ENCODE results near the gene SYT1.
"Not testable (repeated sequence)": the region's sequence is repeated elsewhere in the genome, so short reads cannot be mapped to it uniquely, and the experiment has no call there.

The SYT1 gene

DNA sequence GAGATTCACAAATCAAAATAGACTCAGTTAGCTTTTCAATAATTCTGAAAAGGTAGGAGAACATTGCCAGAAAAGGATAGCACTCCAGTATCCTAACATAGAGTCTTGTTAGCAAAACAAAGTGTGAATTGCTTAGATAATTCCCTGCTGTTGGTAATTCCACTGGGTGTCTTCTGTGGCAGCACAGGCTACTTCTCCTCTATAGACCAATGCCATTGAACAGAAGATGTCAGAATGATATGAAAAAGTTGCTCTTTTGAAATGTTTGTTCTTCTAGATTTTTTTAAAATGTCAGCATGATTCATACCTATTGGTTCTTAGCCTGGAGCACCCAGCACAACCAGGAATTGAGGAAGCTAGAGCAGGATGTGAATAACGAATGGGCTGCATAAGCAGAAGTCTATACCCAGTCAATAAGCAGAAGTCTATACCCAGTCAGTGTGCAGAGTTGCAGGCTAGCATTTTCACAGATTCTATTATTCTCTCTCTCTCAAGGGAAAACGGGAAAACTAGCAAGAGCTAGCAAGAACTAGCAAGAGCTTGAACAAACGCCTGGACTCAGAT, 112.8 kb downstream of the SYT1 start:
- no peak for DNase-seq

DNA sequence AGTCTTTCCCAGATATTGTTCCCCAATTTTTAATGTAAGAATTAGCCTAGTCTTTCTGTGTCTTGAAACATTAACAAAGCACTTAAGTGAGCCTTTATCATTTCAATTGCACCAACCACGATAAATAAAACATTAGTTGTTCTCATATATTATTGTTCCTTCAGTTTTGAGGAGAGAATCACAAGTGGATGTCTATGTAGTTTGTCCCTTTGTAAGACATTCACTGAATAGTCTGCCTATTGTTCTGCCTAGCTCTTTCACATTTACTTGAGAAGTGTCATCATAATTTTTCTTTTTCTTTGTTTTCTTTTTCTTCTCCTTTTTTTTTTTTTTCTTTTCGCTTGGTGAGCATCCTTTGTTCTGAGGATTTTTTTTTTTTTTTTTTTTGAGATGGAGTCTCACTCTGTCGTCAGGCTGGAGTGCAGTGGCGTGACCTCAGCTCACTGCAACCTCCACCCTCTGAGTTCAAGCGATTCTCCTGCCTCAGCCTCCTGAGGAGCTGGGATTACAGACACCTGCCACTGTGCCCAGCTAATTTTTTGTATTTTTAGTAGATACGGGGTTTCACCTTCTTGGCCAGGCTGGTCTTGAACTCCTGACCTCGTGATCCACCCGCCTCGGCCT, 129.7 kb downstream of the SYT1 start:
- DNase-seq: no peak

DNA sequence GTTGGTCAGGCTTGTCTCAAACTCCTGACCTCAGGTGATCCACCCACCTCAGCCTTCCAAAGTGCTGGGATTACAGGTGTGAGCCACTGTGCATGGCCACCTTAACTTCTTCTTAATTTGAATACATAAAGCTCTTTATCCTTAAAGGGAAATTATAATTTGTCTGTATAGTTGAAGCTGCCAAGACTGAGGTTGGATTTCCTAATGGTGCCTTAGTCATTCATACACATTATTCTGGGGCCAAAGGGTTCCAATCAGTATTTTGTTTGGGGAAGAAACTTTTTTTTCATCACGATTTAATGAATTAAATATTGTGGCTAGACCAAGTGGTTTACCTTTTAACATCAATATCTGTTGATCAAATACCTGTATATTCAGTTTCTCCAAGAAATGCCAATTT, 135.9 kb downstream of the SYT1 start:
- no peak for DNase-seq

DNA sequence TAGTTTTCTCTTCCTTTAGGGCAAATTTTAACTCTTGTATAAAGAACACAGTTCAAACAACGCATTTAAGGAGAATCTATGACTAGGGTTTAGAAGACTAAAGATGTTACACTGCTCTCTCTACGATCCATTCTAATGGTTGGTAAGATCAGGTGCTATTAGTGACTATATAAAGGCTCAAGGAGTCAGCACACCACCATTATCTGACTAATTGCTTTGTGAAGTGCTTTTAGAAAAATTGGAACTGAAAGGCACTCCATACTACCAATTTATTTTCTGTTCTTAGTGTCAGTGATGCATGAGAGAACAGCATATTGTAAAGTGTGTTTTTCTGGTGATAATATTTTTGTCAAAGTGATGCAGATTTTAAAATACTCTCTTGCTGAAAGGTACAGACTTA, 136.8 kb downstream of the SYT1 start:
- DNase-seq: no peak

DNA sequence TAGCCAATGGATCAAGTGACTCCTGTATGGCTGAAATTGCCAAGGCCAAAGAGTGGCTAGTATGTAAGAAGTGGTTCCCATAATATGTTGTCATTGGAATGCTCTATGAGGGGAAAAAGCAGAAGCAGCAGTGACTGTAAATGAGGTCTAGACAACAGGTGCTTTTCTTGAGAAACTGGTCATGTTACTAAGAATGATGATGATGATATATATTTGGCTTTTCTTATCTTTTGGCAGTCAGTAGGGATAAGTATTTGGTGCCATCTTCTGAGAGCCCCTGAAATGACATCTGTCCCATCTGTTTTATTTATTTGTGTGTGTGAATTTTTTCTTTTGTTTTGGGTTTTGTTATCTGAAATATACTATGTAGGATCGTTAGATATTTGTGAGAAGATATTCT, 141.7 kb downstream of the SYT1 start:
- peak; percentile 1 for DNase-seq

DNA sequence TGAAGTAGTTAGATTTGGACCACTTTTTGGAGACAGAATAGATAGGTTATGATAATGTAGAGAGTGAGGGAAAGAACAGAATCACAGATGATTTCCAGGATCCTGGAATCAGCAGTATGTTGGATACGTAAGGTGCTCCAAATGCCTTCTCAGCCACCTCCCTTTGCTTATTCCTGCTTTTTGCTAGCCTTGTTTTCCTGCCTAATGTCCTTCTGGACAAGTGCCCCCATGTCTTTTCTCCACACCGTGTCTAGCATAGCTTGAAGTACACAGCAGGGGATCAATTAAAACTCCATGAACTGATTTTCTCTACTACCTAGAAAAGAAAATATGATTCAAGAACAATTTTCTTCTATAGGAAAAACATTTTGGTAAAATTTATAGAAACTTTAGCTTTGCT, 144.0 kb downstream of the SYT1 start:
- no peak for DNase-seq

DNA sequence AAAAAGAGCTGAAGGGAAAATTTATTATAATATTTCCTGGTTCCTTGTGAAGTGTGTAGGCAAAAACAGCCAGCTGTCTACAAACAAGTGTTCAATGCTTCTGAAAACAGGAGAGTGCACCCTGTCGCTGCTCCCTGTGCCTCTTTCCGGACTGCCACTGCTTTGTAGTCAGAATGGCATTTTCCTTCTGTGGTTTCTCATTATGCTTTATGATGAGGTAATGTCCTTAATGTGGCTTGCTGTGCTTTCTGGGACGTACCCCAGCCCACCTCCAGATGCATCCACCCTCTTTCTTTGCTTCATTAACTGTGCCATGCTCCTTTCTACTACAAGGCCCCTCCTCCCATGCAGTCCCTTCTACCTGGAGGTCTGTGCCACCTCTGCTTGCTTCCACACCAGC, 148.1 kb downstream of the SYT1 start:
- DNase-seq: no peak

DNA sequence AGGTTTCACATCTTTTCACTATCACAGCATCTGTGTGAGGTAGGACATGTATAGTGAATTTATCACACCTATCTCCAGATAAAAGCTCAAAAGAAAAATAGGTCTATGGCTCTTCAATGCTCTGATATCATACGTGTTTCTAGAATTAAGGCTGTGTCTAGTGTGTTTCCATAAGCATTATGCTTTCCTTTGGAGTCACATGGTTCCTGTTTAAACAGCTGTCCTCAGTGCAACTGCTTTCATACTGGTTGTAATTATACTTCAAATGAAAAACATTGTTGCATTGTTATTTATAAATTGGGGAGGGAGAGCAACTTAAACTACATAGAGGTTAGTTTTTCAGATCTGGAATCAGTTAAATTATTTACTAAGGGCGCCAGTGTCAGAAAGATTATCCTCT, 151.6 kb downstream of the SYT1 start:
- no peak for DNase-seq

DNA sequence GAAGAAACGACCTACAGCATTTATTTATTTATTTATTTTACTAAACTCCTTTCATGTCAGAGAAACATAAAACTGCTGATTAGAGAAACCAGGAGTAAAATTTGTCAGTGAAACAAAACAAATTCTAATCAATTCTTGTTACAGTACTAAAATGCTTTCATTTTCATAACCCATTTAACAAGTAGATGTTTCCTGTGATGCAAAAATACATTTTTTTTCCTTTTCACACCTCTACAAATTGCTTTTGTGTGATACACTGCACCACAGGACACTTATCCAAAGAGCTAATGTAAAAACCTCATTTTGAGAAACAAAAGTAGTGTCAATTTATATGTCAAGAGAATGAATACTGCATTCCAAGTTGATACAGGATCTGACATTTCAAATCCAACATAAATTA, 155.1 kb downstream of the SYT1 start:
- no peak for DNase-seq

DNA sequence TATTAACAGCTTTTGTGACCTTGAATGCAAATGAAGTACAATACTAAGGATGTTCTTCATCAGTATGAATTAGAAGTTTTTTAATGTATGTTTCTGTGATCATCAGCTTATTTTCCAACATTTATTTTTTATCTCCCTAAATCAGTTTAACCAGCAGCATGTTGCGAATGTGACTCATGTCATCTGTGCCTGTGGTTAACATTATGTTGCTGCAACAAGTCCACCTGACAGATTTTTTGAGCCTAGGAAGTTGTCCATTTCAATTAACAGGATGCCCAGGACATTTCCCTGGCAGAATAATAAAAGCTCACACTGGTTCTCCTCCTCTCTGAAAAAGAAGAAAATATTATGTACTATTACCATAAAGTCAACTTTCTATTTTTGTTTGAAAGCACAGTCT, 155.5 kb downstream of the SYT1 start:
- DNase-seq: no peak

DNA sequence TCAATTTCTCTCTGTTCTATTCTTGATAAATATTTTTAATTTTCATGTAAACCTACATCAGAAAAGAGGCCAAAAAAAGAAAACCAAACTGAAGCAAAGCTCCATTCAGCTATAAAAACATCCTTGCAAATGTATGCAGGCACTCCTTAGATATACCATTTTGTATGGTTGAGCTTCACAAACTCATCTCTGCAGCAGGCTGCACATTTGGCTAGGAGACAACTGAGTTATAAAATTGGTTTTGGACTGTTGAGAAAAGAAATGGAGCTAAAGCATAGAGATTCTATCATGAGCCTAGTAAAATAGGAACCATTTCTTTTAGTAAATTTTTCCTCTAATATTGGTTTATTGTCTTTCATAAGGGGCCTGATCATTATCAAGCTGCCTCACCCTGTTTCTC, 156.4 kb downstream of the SYT1 start:
- no peak for DNase-seq

DNA sequence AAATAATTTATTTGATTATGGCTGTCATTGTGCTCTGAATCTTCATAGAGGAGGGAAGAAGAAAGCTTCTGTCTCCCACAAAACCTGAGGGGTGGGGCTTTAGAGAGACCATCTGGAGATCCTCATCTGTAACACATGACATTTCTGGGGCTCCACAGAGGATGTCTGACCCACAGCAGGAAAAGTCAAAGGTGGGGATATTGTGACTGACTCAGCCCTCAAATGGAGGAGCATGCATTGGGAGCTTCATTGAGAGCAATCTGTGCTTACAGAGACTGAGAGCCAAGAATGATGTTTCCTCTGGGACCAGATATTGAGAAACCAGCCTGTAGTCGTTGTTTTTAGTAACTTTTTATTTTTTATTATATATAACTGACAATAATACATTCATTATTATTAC, 158.7 kb downstream of the SYT1 start:
- DNase-seq: no peak

DNA sequence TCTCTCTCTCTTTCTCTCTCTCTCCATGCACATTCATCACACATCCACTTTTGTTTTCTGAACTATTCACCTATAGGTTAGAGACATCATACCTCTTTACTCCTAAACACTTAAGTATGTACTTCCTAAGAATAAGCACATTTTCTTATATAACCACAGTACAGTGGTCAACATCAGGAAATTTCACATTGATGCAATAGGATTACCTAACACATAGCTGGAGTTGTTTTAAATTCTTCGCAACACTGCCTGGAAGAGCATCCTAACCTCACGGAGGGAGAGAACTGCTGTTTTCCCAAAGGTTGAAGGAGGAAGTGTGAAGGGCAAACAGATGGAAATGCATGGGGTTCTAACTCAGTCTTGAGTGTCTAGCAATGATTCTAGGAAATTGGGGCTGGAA, 159.2 kb downstream of the SYT1 start:
- DNase-seq: no peak

DNA sequence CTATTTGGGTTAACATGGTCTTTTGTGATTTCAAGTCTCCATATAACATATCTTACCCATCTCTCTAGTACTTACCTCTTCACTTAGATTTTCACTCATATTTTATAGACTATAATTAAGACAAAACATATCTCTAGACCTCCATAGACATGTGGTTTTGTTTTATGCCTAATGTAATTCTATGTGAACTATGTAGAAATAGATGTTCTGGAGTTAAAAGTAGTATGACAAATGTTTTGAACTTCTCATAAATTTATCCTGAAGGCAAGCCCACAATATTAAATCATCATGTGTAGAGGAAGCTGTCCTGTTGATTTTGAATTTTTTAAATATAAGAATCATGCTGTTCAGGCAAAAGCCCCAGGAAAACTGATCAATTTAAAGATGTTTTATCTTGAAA, 169.2 kb downstream of the SYT1 start:
- no peak for DNase-seq

DNA sequence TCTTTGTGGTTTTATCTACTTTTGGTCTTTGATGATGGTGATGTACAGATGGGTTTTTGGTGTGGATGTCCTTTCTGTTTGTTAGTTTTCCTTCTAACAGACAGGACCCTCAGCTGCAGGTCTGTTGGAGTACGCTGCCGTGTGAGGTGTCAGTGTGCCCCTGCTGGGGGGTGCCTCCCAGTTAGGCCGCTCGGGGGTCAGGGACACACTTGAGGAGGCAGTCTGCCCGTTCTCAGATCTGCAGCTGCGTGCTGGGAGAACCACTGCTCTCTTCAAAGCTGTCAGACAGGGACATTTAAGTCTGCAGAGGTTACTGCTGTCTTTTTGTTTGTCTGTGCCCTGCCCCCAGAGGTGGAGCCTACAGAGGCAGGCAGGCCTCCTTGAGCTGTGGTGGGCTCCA, 180.2 kb downstream of the SYT1 start:
- DNase-seq: not testable (repeated sequence)

DNA sequence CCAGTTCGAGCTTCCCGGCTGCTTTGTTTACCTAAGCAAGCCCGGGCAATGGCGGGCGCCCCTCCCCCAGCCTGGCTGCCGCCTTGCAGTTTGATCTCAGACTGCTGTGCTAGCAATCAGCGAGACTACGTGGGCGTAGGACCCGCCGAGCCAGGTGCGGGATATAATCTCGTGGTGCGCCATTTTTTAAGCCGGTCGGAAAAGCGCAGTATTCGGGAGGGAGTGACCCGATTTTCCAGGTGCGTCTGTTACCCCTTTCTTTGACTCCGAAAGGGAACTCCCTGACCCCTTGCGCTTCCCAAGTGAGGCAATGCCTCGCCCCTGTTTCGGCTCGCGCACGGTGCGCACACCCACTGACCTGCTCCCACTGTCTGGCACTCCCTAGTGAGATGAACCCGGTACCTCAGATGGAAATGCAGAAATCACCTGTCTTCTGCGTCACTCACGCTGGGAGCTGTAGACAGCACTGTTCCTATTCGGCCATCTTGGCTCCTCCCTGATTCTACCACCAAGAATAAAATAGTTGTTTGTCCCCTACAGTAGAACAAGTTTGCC, 180.7 kb downstream of the SYT1 start:
- DNase-seq: peak; percentile 77

DNA sequence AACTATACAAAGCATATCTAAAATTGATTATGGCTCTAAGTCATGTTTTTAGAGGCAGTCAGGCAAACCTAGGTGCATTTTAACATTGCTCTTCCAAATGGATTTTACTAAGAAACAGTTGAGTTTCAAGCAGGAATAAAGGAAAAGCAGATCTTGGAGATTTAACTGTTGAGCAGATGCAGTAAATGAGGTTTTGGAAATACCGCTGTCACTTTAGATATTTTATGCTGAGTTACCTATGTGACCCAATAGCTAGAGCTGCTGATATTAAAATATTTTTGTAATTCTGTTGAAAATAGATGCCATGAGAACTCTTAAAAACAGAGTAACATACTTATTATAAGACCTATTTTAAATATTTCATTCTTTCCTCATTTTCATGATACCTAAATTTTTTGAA, 181.4 kb downstream of the SYT1 start:
- no peak for DNase-seq

DNA sequence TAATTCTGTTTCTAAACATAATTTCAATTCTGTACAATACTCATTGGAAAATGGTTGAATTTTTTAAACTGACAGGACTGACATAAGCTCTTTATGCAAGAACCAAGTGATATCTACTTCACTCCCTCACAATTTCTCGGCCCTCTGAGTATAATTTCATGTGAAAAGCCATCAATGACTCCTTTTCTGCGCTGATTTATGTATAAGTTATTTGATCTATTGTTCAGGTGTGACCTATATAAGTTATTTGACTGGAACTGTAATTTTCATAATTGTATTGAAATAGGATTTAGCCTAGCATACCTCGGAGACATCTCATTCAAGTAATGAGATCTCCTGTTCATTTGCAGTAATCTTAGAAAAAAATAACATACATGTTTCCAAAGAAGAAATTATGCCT, 184.4 kb downstream of the SYT1 start:
- DNase-seq: no peak

DNA sequence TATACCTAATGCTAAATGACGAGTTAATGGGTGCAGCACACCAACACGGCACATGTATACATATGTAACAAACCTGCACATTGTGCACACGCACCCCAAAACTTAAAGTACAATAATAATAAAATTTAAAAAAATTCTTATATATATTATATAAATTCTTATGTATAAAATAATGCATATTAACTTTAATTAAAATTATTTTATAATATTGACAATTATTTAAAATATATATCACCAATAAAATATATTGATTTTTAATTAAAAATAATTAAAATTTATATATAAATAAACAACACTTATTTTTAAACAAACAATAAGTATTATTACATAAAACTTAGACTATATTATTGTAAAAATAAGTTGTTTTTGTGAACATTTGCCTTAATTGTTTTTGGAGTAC, 188.8 kb downstream of the SYT1 start:
- DNase-seq: no peak

DNA sequence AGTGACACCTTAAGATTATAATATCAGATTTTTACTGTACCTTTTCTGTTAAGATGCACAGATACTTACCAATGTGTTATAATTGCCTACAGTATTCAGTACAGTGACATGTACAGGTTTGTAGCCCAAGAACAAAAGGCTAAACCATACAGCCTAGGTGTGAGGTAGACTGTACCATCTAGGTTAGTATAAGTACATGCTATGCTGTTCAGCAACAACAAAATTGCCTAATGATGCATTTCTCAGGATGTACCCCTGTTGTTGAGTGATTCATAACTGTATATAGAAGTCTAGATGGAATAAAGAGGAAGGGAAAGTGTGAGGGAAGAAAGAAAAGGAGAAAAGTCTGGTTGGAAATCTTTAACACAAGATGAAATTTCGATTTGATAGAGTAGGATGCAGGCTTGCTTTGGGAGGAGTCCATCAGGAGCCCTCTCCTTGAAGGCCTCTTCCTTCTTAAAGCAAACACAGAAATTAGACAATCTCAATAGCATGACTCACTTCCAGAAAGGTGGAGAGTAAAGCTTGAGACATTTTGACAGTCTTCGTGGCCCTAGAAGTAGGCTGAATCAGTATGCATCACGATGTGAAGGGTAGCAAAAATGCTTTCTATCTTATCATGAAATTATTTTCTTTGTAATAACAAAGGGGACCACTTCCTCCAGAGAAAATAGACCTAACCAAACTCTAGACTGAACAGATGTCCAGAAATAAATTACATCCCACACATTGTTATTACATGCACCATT, 191.5 kb downstream of the SYT1 start:
- DNase-seq: no peak

DNA sequence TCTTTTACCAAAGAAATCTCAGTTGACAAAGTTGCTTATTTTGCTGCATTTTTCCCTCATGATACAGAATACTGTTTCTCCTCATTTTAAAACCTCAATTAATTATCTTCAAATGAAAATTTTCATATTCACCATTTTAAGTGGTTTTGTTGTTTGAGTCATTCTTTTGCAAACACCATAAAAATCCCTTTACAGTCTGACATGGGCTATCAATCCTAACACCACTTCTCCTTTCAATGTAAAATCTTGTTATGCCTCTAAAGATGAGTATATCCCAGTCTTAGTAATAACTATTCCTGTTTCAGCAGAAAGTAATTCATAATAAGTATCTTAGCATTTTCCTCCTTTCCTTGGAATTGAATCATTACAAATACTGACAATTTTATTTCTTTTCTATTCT, 192.2 kb downstream of the SYT1 start:
- DNase-seq: no peak

DNA sequence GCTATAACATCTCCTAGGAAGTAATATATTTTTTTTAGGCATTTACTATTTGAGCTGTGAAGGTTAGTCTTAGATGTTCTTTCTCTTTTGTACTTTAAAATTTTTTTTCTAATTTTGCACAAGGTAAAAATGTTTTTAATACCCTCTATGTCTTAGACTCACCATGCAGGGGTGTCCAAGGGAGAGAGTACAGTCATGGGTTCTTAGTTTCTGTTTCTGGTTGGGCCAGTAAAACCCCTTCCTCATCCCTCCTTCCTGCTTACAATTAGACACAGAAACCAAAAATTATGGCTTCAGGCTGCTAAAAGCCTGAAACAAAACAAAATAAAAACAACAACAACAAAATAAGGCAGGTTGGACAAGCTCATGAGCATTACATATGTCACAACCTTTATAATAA, 193.0 kb downstream of the SYT1 start:
- no peak for DNase-seq

DNA sequence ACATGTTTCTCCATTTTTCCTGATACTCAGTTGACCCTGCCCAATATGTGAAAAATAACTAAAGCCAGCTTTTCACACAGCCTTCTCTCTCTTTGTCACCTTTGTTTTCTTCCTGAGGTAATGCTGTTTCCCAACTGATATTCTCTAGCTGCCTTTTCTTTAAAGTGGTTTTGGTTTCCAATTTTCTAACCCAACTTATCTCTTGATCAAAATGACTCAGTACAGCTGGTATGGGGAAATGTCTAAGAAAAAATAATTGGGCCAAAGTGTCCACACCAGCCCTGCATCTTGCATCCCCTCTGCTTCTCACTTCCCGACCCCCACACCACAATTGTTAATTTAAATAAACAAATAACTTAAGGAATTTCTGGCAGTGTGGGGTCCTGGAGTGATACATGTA, 193.8 kb downstream of the SYT1 start:
- DNase-seq: no peak

DNA sequence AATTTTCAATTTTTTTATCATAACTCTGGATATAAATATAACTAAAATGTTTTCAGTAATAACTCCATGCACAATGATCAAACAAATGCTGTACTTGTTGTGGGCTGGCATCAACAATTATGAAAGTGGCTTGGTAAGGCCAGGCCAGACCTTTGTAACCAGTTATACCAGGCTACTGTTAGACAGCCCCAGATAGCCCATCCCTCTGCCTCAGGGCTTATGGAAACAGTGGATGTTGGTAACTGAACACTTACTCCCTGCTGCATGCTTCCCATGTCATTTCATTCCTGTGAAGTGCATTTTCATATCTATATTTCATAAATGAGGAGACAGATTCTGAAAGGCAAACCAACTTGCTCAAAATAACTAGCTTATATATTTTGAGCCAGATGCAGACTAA, 195.0 kb downstream of the SYT1 start:
- DNase-seq: no peak

DNA sequence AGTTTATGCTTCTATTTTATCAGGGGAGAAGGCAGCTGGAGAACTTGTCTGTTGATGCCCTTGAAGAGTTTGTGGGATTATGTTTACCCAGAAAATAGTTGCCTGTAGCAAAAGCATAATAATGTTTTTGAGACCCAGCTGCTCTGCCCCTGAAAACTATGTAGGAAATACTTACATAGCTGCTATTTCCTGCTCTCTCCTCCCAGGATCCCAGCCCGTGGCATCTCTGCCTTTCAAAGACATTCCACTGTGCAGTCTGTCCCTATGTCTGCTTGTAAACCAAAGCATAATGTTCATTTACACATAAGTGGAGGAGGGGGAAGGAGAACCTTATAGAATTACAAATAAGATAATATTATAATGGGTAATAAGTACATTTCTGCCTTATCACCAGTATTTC, 198.7 kb downstream of the SYT1 start:
- no peak for DNase-seq

All from NCI-H526 treated with DMSO at 0.1 percent for 48 hours (cell line).